Ishikawa (cell line): ENCODE data around the gene LRRN4.
A peak's percentile ranks its signal among the peaks of the same experiment; 100 is the strongest.

ENCODE experiments used
- TAF1 ChIP-seq: IDR thresholded peaks from 2 replicates; pipeline ENCODE4 v1.6.1; 2012; ENCODE audit warnings: low read depth, mild to moderate bottlenecking
- TF ChIP-seq, protein P1 (sequence below): IDR thresholded peaks from 2 replicates; pipeline ENCODE4 v1.6.1; 2012
- TF ChIP-seq, protein P2 (sequence below): IDR thresholded peaks from 2 replicates; pipeline ENCODE4 v1.6.1; 2012

DNA sequence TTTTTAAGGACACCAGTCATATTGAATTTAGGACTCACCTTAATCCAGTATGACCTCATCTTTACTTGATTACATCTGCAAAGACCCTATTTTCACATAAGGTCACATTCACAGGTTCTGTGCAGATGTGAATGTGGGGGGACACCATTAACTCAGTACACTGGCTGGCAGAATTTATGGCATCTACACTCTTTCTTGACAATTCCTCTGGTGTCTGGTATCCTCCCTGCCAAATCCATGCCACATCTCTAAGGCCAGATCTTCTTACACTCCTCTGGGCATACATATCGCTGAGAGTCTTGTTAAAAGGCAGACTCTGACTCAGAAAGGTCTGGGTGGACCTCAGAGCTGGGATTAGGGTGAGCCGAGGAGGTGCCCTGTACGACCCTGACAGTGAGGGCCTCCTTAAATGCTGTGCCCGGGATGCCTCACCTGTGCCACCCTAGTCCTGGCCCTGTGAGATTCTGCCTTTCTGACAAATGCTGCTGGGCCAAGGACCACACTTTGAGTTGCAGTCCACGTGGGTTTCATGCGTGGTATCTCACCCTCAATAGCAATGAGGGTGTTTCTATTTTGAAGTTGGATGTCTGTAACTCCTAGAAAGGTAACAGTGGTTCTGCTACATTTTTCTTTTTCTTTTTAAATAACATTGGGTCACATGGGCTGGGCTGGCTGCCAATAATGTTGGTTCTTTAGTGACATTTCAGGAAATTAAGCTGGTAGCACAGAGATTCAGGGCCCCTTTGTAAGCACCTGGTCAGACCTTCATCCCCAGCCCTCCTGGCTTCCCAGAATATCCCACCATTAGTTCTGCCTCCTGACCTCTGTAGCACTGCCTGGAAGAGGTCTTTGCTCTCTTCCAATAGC, 17.2 kb upstream of the LRRN4 start:
- TF ChIP-seq, protein P1, sequence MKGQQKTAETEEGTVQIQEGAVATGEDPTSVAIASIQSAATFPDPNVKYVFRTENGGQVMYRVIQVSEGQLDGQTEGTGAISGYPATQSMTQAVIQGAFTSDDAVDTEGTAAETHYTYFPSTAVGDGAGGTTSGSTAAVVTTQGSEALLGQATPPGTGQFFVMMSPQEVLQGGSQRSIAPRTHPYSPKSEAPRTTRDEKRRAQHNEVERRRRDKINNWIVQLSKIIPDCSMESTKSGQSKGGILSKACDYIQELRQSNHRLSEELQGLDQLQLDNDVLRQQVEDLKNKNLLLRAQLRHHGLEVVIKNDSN: peak; percentile 57
- TF ChIP-seq, protein P2, sequence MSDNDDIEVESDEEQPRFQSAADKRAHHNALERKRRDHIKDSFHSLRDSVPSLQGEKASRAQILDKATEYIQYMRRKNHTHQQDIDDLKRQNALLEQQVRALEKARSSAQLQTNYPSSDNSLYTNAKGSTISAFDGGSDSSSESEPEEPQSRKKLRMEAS: no peak
- TF ChIP-seq TAF1: no peak
